HepG2 (cell line): ENCODE results near the gene ZNF546. TPM values are rescaled to one million over a fixed set of nuclear protein-coding genes. Genes with fewer than 3 reads are reported as not detected.

Source experiments
- FOXA1 ChIP-seq, 2 experiments: fragments of 450-650 bp in 1 of 2; sonication (generic) in 1 of 2; formaldehyde crosslinking in 1 of 2; IDR thresholded peaks; 2 replicates each; pipeline versions ENCODE4 v1.4.0 to v1.6.1; 2016 to 2020; ENCODE audit warnings: missing genetic modification reagents in 1 of 2
- HNRNPH1 ChIP-seq: fragments of 200-400 bp; formaldehyde crosslinking; optimal IDR thresholded peaks from 2 replicates; pipeline ENCODE3; 2017; ENCODE audit warnings: mild to moderate bottlenecking, low read depth, low read length
- MAF1 ChIP-seq: sonication (generic); formaldehyde crosslinking; IDR thresholded peaks from 2 replicates; pipeline ENCODE4 v1.5.0; 2020; ENCODE audit warnings: missing genetic modification reagents, borderline replicate concordance
- MAFF ChIP-seq: IDR thresholded peaks from 2 replicates; pipeline ENCODE4 v1.6.1; 2011; ENCODE audit warnings: low read depth, low read length, improper control_type of control experiment
- NR2F6 ChIP-seq, 2 experiments: IDR thresholded peaks; 2 replicates each; pipeline ENCODE4 v1.6.1; 2016; ENCODE audit warnings: antibody characterized with exemption in 1 of 2, mild to moderate bottlenecking in 1 of 2
- SRF ChIP-seq: IDR thresholded peaks from 2 replicates; pipeline ENCODE4 v1.6.1; 2011; ENCODE audit warnings: mild to moderate bottlenecking, low read depth, low read length, moderate library complexity
- STAT5B ChIP-seq: sonication (generic); formaldehyde crosslinking; IDR thresholded peaks from 2 replicates; pipeline ENCODE4 v1.4.0; 2020; ENCODE audit warnings: missing genetic modification reagents
- ZNF232 ChIP-seq: sonication (generic); formaldehyde crosslinking; IDR thresholded peaks from 2 replicates; pipeline ENCODE4 v1.4.0; 2020; ENCODE audit warnings: missing genetic modification reagents, borderline replicate concordance
- ZNF3 ChIP-seq: IDR thresholded peaks from 2 replicates; pipeline ENCODE4 v1.7.0; 2017; ENCODE audit warnings: inconsistent platforms
- ZNF614 ChIP-seq: IDR thresholded peaks from 2 replicates; pipeline ENCODE4 v1.6.1; 2018; ENCODE audit warnings: missing biosample characterization, missing genetic modification reagents, inconsistent platforms, borderline replicate concordance
- ZNF773 ChIP-seq: sonication (generic); formaldehyde crosslinking; IDR thresholded peaks from 2 replicates; pipeline ENCODE4 v1.4.0; 2020; ENCODE audit warnings: missing genetic modification reagents, borderline replicate concordance
- ZNF879 ChIP-seq: sonication (generic); formaldehyde crosslinking; IDR thresholded peaks from 2 replicates; pipeline ENCODE4 v1.8.1; 2023; ENCODE audit warnings: missing genetic modification reagents
- polyA plus RNA-seq, 8 experiments: library from polyadenylated mRNA; depleted of rRNA in 3 of 8; stranded (reverse) in 7 of 8; unstranded in 1 of 8; fragments of >200 nt; fragmentation: Illumina TruSeq in 4 of 8; extraction: Trizol in 4 of 8; gene quantifications; 2 replicates each; pipeline versions ENCODE4 v1.2.1 to v1.2.3, GENCODE V29; 2011 to 2016; ENCODE audit warnings: low read depth in 4 of 8, missing spikeins in 1 of 8, mixed read lengths in 1 of 8; ENCODE audit not compliant: insufficient read depth in 1 of 8
- total RNA-seq, 5 experiments: library from RNA; depleted of rRNA; stranded (reverse); fragments of >200 nt; fragmentation: Illumina TruSeq; extraction: Trizol; gene quantifications; 2 replicates each; pipeline ENCODE4 v1.2.3, GENCODE V29; 2016; ENCODE audit warnings: low read depth in 1 of 5
- TF ChIP-seq, protein P1 (sequence below): IDR thresholded peaks from 2 replicates; pipeline ENCODE4 v1.6.1; 2016; ENCODE audit warnings: mild to moderate bottlenecking, missing biosample characterization, missing genetic modification reagents
- TF ChIP-seq, protein P2 (sequence below): sonication (generic); formaldehyde crosslinking; IDR thresholded peaks from 2 replicates; pipeline ENCODE4 v1.5.1; 2020; ENCODE audit warnings: missing genetic modification reagents, mild to moderate bottlenecking, borderline replicate concordance
- TF ChIP-seq, protein P3 (sequence below): sonication (generic); formaldehyde crosslinking; IDR thresholded peaks from 2 replicates; pipeline ENCODE4 v1.8.0; 2022; ENCODE audit warnings: mild to moderate bottlenecking, missing genetic modification reagents
- TF ChIP-seq, protein P4 (sequence below): sonication (generic); formaldehyde crosslinking; IDR thresholded peaks from 2 replicates; pipeline ENCODE4 v1.5.0; 2020; ENCODE audit warnings: mild to moderate bottlenecking, missing genetic modification reagents
- TF ChIP-seq, protein P5 (sequence below): sonication (generic); formaldehyde crosslinking; IDR thresholded peaks from 2 replicates; pipeline ENCODE4 v1.4.0; 2020; ENCODE audit warnings: missing genetic modification reagents, borderline replicate concordance

Gene ZNF546
- total and polyA plus RNA-seq, 2 of the 13 experiments (the other 11 are each of a cell fraction or from before 2014, with no cell fraction given): 2.2 to 4.1 TPM

DNA sequence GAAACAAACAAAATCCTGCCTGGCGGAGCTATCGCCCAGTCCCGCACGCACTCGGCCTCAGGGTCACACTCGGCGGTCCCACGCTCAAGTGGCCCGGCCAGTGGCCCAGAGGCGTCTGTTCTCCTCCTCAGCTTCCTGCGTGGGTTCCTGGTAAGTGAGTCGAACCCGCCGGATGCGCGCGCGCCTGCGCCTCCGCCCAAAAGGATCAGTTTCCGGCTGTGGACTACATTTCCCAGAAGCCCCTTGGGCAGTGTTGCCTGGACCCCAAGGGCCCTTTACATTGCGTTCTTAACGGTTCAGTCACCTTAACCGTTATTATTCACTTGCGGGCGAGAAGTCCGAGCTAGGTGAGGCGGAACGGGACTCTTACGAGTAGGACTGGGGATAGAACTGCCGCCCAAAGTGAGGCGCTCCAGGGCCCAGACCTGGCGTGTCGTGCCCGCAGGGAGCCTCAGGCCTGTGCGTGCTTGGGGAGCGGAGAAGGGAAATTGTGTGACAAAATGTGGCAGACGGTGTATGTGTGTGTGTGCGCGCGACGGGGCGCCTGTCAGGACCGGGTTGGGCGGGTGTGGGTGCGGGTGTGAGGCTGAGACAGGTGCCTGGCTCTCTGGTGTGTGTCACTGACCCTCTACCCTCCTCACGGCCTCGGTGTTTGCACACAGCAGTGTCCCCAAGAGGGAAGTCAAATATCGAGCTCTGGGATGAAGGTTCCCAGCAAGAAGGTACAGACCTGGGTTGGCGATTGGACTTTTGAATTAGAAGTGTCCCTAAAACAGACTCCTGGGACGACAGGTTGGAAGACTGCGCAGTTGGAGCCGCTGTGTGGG lies at the start of gene ZNF546 (continued):
- TF ChIP-seq, protein P1, sequence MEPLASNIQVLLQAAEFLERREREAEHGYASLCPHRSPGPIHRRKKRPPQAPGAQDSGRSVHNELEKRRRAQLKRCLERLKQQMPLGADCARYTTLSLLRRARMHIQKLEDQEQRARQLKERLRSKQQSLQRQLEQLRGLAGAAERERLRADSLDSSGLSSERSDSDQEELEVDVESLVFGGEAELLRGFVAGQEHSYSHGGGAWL (CRISPR knock-in tag): peak; percentile 68; the same call in 1 of the 2 replicates
- TF ChIP-seq MAFF (no peak), STAT5B (CRISPR knock-in tag) (no peak), ZNF879 (peak; percentile 64; the same call in 1 of the 2 replicates), ZNF773 (CRISPR knock-in tag) (peak; percentile 72; the same call in 1 of the 2 replicates), FOXA1 (IDR thresholded peaks at IDR 0.05) (no peak), FOXA1 (CRISPR knock-in tag; IDR thresholded peaks at IDR 0.05) (no peak; the same call in 1 of the 2 replicates), HNRNPH1 (no peak), ZNF232 (CRISPR knock-in tag) (no peak), ZNF3 (0 out of 2 replicates have a peak, but pooled peaks have one; percentile 7), NR2F6 (IDR thresholded peaks at IDR 0.05) (no peak), NR2F6 (CRISPR knock-in tag; IDR thresholded peaks at IDR 0.05) (0 out of 2 replicates have a peak, but pooled peaks have one; percentile 16), ZNF614 (CRISPR knock-in tag) (no peak), MAF1 (CRISPR knock-in tag) (0 out of 2 replicates have a peak, but pooled peaks have one; percentile 36), SRF (no peak)
- TF ChIP-seq, protein P2, sequence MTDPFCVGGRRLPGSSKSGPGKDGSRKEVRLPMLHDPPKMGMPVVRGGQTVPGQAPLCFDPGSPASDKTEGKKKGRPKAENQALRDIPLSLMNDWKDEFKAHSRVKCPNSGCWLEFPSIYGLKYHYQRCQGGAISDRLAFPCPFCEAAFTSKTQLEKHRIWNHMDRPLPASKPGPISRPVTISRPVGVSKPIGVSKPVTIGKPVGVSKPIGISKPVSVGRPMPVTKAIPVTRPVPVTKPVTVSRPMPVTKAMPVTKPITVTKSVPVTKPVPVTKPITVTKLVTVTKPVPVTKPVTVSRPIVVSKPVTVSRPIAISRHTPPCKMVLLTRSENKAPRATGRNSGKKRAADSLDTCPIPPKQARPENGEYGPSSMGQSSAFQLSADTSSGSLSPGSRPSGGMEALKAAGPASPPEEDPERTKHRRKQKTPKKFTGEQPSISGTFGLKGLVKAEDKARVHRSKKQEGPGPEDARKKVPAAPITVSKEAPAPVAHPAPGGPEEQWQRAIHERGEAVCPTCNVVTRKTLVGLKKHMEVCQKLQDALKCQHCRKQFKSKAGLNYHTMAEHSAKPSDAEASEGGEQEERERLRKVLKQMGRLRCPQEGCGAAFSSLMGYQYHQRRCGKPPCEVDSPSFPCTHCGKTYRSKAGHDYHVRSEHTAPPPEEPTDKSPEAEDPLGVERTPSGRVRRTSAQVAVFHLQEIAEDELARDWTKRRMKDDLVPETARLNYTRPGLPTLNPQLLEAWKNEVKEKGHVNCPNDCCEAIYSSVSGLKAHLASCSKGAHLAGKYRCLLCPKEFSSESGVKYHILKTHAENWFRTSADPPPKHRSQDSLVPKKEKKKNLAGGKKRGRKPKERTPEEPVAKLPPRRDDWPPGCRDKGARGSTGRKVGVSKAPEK (CRISPR knock-in tag): no peak
- TF ChIP-seq, protein P3, sequence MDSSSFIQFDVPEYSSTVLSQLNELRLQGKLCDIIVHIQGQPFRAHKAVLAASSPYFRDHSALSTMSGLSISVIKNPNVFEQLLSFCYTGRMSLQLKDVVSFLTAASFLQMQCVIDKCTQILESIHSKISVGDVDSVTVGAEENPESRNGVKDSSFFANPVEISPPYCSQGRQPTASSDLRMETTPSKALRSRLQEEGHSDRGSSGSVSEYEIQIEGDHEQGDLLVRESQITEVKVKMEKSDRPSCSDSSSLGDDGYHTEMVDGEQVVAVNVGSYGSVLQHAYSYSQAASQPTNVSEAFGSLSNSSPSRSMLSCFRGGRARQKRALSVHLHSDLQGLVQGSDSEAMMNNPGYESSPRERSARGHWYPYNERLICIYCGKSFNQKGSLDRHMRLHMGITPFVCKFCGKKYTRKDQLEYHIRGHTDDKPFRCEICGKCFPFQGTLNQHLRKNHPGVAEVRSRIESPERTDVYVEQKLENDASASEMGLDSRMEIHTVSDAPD (CRISPR knock-in tag): peak; percentile 49; the same call in 1 of the 2 replicates
- TF ChIP-seq, protein P4, sequence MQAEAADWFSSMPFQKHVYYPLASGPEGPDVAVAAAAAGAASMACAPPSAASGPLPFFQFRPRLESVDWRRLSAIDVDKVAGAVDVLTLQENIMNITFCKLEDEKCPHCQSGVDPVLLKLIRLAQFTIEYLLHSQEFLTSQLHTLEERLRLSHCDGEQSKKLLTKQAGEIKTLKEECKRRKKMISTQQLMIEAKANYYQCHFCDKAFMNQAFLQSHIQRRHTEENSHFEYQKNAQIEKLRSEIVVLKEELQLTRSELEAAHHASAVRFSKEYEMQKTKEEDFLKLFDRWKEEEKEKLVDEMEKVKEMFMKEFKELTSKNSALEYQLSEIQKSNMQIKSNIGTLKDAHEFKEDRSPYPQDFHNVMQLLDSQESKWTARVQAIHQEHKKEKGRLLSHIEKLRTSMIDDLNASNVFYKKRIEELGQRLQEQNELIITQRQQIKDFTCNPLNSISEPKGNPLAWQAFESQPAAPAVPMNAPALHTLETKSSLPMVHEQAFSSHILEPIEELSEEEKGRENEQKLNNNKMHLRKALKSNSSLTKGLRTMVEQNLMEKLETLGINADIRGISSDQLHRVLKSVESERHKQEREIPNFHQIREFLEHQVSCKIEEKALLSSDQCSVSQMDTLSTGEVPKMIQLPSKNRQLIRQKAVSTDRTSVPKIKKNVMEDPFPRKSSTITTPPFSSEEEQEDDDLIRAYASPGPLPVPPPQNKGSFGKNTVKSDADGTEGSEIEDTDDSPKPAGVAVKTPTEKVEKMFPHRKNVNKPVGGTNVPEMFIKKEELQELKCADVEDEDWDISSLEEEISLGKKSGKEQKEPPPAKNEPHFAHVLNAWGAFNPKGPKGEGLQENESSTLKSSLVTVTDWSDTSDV (CRISPR knock-in tag): 0 out of 2 replicates have a peak, but pooled peaks have one; percentile 45
- TF ChIP-seq, protein P5, sequence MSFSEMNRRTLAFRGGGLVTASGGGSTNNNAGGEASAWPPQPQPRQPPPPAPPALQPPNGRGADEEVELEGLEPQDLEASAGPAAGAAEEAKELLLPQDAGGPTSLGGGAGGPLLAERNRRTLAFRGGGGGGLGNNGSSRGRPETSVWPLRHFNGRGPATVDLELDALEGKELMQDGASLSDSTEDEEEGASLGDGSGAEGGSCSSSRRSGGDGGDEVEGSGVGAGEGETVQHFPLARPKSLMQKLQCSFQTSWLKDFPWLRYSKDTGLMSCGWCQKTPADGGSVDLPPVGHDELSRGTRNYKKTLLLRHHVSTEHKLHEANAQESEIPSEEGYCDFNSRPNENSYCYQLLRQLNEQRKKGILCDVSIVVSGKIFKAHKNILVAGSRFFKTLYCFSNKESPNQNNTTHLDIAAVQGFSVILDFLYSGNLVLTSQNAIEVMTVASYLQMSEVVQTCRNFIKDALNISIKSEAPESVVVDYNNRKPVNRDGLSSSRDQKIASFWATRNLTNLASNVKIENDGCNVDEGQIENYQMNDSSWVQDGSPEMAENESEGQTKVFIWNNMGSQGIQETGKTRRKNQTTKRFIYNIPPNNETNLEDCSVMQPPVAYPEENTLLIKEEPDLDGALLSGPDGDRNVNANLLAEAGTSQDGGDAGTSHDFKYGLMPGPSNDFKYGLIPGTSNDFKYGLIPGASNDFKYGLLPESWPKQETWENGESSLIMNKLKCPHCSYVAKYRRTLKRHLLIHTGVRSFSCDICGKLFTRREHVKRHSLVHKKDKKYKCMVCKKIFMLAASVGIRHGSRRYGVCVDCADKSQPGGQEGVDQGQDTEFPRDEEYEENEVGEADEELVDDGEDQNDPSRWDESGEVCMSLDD (CRISPR knock-in tag): peak; percentile 29; the same call in 1 of the 2 replicates
